Measurements from ENCODE around the gene CADM1. TPM values are rescaled to one million over a fixed set of nuclear protein-coding genes. Genes with fewer than 3 reads are reported as not detected.

Gene CADM1
- total RNA-seq, 2 experiments from 2014 or later, result 0.52 to 0.80 TPM

GRCh38 chr11:115300660-115301428, 203.4 kb downstream of the CADM1 start:
- ChIA-PET CTCF (no interaction called here), POLR2A (no interaction called here)

- CTCF ChIA-PET, result no interaction called here
Measured at GRCh38 chr11:115298300-115299012, 205.8 kb downstream of the CADM1 start.

GRCh38 chr11:115297330-115297729, 206.9 kb downstream of the CADM1 start:
- ChIA-PET CTCF (no interaction called here), POLR2A (no interaction called here)

More at GRCh38 chr11:115298300-115299012, 205.8 kb downstream of the CADM1 start:
- POLR2A ChIA-PET, result no interaction called here

GRCh38 chr11:115291325-115291724, 212.9 kb downstream of the CADM1 start:
- ChIA-PET POLR2A (no interaction called here), CTCF (no interaction called here)

GRCh38 chr11:115290893-115291292, 213.3 kb downstream of the CADM1 start:
- POLR2A ChIA-PET, result no interaction called here

GRCh38 chr11:115290479-115290878, 213.7 kb downstream of the CADM1 start:
- POLR2A ChIA-PET, result no interaction called here

More at GRCh38 chr11:115290893-115291292, 213.3 kb downstream of the CADM1 start:
- CTCF ChIA-PET, result no interaction called here

GRCh38 chr11:115287266-115287665, 216.9 kb downstream of the CADM1 start:
- ChIA-PET POLR2A (no interaction called here), CTCF (no interaction called here)

More at GRCh38 chr11:115290479-115290878, 213.7 kb downstream of the CADM1 start:
- CTCF ChIA-PET, result no interaction called here

- CTCF ChIA-PET, result no interaction called here
- POLR2A ChIA-PET, result no interaction called here
Measured at GRCh38 chr11:115286614-115287013, 217.6 kb downstream of the CADM1 start.

GRCh38 chr11:115284773-115285172, 219.4 kb downstream of the CADM1 start:
- ChIA-PET POLR2A (no interaction called here), CTCF (no interaction called here)

GRCh38 chr11:115282923-115283322, 221.3 kb downstream of the CADM1 start:
- ChIA-PET POLR2A (no interaction called here), CTCF (no interaction called here)

- CTCF ChIA-PET, result interaction anchor here (0.6 kb wide), 1 partner anchor 395 kb away, joined by 4 read pairs; no protein-coding TSS in a partner anchor
- POLR2A ChIA-PET, result no interaction called here
Measured at GRCh38 chr11:115280775-115281174, 223.4 kb downstream of the CADM1 start.

- ChIA-PET POLR2A (no interaction called here), CTCF (no interaction called here)
Measured at GRCh38 chr11:115279813-115280761, 224.1 kb downstream of the CADM1 start.

- CTCF ChIA-PET, result no interaction called here
- POLR2A ChIA-PET, result no interaction called here
Measured at GRCh38 chr11:115276799-115277198, 227.4 kb downstream of the CADM1 start.

- POLR2A ChIA-PET, result no interaction called here
- CTCF ChIA-PET, result no interaction called here
Measured at GRCh38 chr11:115276191-115276590, 228.0 kb downstream of the CADM1 start.

GRCh38 chr11:115275045-115275444, 229.2 kb downstream of the CADM1 start:
- ChIA-PET POLR2A (no interaction called here), CTCF (no interaction called here)

GRCh38 chr11:115272925-115273324, 231.3 kb downstream of the CADM1 start:
- POLR2A ChIA-PET, result no interaction called here
- CTCF ChIA-PET, result no interaction called here

- ChIA-PET POLR2A (no interaction called here), CTCF (no interaction called here)
Measured at GRCh38 chr11:115271643-115272042, 232.6 kb downstream of the CADM1 start.

- CTCF ChIA-PET, result no interaction called here
- POLR2A ChIA-PET, result no interaction called here
Measured at GRCh38 chr11:115269191-115269950, 234.8 kb downstream of the CADM1 start.

- CTCF ChIA-PET, result no interaction called here
- POLR2A ChIA-PET, result no interaction called here
Measured at GRCh38 chr11:115267871-115268270, 236.3 kb downstream of the CADM1 start.

All from activated CD8-positive, alpha-beta memory T cell treated with anti-CD3 and anti-CD28 coated beads for 36 hours (primary cell).